Ectodermal cell (in vitro differentiated cells): Measurements from ENCODE around the gene HYAL2.

Experiments
- H3K27ac ChIP-seq: 2 replicates; pipeline ENCODE4 v1.7.0; 2013; ENCODE audit warnings: mild to moderate bottlenecking, low read depth, low read length; ENCODE audit not compliant: insufficient read depth, poor library complexity, severe bottlenecking
- H3K27me3 ChIP-seq: 2 replicates; pipeline ENCODE4 v1.7.0; 2013; ENCODE audit warnings: mild to moderate bottlenecking, low read length; ENCODE audit not compliant: insufficient read depth, control insufficient read depth, poor library complexity, severe bottlenecking
- H3K36me3 ChIP-seq: one replicate; pipeline ENCODE4 v1.7.0; 2013; ENCODE audit warnings: low read length; ENCODE audit not compliant: control insufficient read depth, insufficient read depth
- H3K4me1 ChIP-seq: one replicate; pipeline ENCODE4 v1.7.0; 2013; ENCODE audit warnings: low read length; ENCODE audit not compliant: control insufficient read depth, insufficient read depth
- H3K4me3 ChIP-seq: 2 replicates; pipeline ENCODE4 v1.7.0; 2013; ENCODE audit warnings: low read depth, low read length, control low read depth; ENCODE audit not compliant: insufficient read depth
- H3K9me3 ChIP-seq: 2 replicates; pipeline ENCODE4 v1.7.0; 2013; ENCODE audit warnings: mild to moderate bottlenecking, low read length, moderate library complexity; ENCODE audit not compliant: control insufficient read depth
- WGBS, 2 experiments: methylation state at CpG; one replicate each; pipeline ENCODE4 v1.1.7; 2013; ENCODE audit warnings: missing lambda C conversion rate in 2 of 2; 5-methylcytosine and 5-hydroxymethylcytosine counted together

The HYAL2 gene

DNA sequence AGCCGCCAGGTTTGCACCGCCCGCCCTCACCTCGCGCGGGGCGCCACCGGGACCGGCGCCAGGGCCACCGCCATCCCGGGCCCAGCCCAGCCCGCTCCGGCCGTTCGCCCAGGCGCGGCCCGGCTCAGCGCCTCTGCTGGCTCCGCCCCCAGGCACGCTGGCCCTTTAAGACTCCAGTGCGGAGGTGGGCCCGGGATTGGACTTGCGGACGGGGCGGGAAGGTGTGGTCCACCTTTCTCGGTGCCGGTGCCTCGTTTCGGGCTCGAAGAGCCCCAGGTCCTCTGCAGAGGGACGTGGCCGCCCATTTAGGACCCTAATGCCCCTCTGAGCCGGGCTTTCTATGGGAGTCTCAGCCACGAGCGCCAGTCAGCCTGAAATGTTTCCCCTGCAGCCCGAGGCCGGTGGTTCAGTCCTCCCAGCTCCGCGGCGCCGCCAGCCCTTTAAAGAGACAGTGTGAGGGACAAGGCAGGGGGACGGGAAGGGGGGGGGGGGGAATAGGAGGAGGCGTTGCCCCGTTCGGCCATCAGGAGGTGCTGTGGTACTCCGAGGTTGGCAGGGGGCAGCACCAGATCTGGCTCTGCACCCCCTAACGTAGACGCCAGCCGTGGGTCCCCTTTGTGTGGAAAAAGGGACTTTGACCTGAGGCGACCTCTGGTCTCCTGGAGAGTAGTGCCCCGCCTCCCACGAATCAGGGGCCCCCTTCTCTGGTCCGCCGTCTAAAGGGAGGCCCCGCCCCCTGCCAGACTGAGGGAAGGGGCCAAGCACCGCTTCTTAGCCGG is 1.0 kb downstream of the HYAL2 start:
- Histone ChIP-seq H3K4me3 (peak overlapping the region; percentile 89), H3K36me3 (peaks cover 24% of the 10 kb centered on the region), H3K27ac (peak overlapping the region; percentile 99), H3K27me3 (no peaks in the 10 kb centered on the region), H3K4me1 (peaks cover 29% of the 10 kb centered on the region), H3K9me3 (no peaks in the 10 kb centered on the region)
- 0% methylated on average over 59 of the region's 59 CpGs for WGBS, 2 experiments

DNA sequence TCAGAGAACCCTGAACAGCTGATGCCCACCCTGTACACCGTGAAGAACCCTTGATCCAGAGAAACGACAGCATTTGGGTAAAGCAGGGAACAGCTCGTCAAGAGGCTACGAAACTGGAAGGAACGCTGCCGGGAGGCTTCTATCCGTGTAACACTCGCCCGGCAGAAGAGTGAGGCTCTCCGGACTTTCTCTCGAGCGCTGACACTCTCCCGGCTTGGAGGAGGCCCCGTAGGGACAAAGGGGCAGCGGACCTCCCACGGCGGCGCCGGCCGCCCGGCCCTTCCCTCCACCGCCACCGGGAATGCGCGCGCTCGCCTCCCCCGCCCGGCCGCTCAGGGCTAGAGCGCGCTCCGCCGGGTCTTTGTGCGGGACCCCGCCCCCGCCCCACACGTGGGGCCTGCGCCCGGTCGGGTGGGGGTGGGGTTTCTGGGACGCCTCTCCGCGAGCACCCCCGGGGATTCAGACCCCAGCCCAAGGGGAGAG is 1.7 kb downstream of the HYAL2 start:
- peaks cover 22% of the 10 kb centered on the region for H3K36me3 ChIP-seq
- 0 to 1% methylated on average over 45 of the region's 45 CpGs for WGBS, 2 experiments
- no peaks in the 10 kb centered on the region for H3K9me3 ChIP-seq
- H3K4me3 ChIP-seq, result peak overlapping the region; percentile 89
- H3K27me3 ChIP-seq, result no peaks in the 10 kb centered on the region
- H3K4me1 ChIP-seq, result peaks cover 29% of the 10 kb centered on the region
- peak overlapping the region; percentile 99 for H3K27ac ChIP-seq

DNA sequence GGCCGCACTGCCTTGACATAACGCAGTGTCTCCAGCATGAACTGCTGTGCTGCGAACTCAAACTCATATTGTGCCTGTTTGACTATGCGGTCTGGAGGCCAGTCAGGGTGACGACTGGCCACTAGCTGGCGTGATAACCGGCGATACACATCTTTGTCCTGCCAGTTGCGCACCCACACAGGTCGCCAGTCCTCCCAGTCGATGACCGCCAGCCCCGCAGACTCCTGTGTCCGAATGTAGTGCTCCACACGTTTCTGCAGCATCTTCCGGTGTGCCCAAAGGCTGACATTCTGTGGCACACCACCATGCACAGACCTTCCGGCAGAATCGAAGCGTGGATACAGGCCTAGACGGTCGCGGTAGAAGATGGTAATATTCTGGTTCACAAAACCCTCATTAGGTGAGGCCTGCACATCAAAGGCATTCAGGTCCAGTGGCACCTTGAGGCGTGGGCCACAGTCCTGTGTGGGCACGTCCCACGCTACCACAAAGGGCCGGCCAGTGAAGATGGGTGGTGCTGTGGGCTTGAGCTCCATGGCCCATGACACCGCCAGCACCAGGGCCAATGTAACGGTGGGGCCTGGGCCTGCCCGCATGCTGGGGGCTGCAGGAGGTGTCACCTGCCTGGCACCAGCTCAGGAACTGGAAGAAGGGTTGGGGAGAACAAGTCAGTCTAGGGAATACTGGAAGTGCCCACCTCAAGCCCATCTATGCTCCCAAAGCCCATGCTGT is 2.5 kb downstream of the HYAL2 start:
- H3K4me3 ChIP-seq, result peak overlapping the region; percentile 89
- 93% methylated on average over 29 of the region's 29 CpGs for WGBS, 2 experiments
- H3K27ac ChIP-seq, result no peak overlapping the region
- H3K4me1 ChIP-seq, result peaks cover 29% of the 10 kb centered on the region
- peaks cover 20% of the 10 kb centered on the region for H3K36me3 ChIP-seq
- no peaks in the 10 kb centered on the region for H3K27me3 ChIP-seq
- no peaks in the 10 kb centered on the region for H3K9me3 ChIP-seq

DNA sequence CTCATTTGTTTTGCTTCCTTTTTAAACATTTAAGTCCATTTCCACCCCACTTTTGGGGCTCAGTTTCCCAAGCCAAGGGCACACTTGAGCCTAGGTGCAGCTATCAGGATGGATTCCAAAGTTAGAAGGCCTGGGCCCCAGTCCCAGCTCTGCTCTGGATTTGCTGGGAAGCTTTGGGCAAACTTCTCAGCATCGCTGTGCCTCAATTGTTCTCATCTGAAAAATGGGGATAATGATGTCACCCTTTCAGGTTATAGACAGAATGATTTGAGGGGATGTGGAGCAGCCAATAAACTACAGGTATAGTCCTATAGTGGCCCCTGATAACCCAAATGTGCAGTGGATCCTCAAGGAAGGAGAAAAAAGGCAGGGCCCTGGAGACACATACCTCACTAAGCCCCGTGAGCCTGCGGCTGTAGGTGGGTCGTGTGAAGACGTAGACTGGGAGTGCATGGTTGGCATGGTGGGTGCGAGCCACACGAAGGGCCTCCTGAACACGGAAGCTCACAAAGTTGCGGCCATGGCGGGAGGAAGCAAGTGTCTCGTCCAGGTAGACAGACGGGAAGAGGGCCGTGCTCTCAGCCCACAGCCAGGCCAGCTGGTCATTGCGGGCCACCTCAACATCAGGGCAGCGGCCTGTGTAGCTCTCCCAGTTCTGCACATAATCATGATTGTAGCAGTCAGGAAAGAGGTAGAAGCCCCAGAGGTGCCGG is 3.2 kb downstream of the HYAL2 start:
- Histone ChIP-seq H3K4me1 (peaks cover 29% of the 10 kb centered on the region), H3K27me3 (no peaks in the 10 kb centered on the region), H3K9me3 (no peaks in the 10 kb centered on the region), H3K36me3 (peaks cover 20% of the 10 kb centered on the region), H3K4me3 (no peak overlapping the region), H3K27ac (no peak overlapping the region)
- 96% methylated on average over 16 of the region's 16 CpGs for WGBS, 2 experiments

- no peaks in the 10 kb centered on the region for H3K27me3 ChIP-seq
- no peak overlapping the region for H3K27ac ChIP-seq
- peaks cover 29% of the 10 kb centered on the region for H3K4me1 ChIP-seq
- WGBS, 2 experiments, result 96% methylated on average over 10 of the region's 10 CpGs
- no peak overlapping the region for H3K4me3 ChIP-seq
- no peaks in the 10 kb centered on the region for H3K9me3 ChIP-seq
- peaks cover 20% of the 10 kb centered on the region for H3K36me3 ChIP-seq
These were observed 3.9 kb downstream of the HYAL2 start for GRCh38 chr3:50318615-50319014.

GRCh38 chr3:50318163-50318562 is 4.4 kb downstream of the HYAL2 start:
- 96% methylated on average over 11 of the region's 11 CpGs for WGBS, 2 experiments
- no peaks in the 10 kb centered on the region for H3K27me3 ChIP-seq
- H3K4me1 ChIP-seq, result peaks cover 29% of the 10 kb centered on the region
- H3K36me3 ChIP-seq, result peaks cover 20% of the 10 kb centered on the region
- no peak overlapping the region for H3K4me3 ChIP-seq
- no peaks in the 10 kb centered on the region for H3K9me3 ChIP-seq
- no peak overlapping the region for H3K27ac ChIP-seq

- H3K36me3 ChIP-seq, result peaks cover 20% of the 10 kb centered on the region
- no peaks in the 10 kb centered on the region for H3K9me3 ChIP-seq
- peaks cover 20% of the 10 kb centered on the region for H3K4me1 ChIP-seq
- H3K27ac ChIP-seq, result no peak overlapping the region
- WGBS, 2 experiments, result 90 to 93% methylated on average over 6 of the region's 6 CpGs
- H3K4me3 ChIP-seq, result no peak overlapping the region
- H3K27me3 ChIP-seq, result no peaks in the 10 kb centered on the region
These were observed 5.2 kb downstream of the HYAL2 start for GRCh38 chr3:50317300-50317699.

DNA sequence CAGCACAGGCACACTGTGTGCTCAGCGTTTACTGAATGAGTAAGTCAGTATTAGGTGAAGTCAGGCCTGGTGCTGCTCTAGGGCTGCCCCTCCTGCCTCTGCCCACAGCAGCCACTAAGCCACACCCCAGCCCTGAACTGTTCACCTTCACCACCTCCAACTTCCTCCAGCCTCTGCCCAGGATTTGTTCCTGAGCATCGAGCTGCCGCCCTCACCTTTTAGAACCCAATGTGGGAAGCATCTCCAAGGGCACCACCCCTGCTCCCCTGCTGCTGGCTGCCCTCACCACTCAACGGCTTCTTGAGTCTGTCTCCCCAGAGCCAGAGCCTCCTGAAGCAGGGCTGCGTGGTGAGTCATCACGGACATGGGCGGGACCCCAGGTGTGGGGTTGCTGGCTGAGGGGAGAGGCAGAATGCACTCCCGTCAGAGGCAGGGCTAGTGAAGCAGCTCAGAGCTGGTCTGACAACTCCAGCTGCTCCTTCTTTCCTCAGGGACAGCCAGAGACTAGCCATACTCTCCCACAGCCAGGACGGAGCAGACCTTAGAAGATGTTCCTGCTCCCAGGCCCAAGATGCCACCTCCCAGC is 5.8 kb downstream of the HYAL2 start:
- no peak overlapping the region for H3K4me3 ChIP-seq
- WGBS, 2 experiments, result 86 to 87% methylated on average over 9 of the region's 9 CpGs
- H3K27ac ChIP-seq, result no peak overlapping the region
- peaks cover 20% of the 10 kb centered on the region for H3K36me3 ChIP-seq
- peaks cover 16% of the 10 kb centered on the region for H3K4me1 ChIP-seq
- H3K9me3 ChIP-seq, result no peaks in the 10 kb centered on the region
- no peaks in the 10 kb centered on the region for H3K27me3 ChIP-seq

GRCh38 chr3:50314816-50315215 is 7.7 kb downstream of the HYAL2 start:
- WGBS, 2 experiments, result 92 to 95% methylated on average over 4 of the region's 4 CpGs
- peaks cover 20% of the 10 kb centered on the region for H3K36me3 ChIP-seq
- H3K9me3 ChIP-seq, result no peaks in the 10 kb centered on the region
- H3K27me3 ChIP-seq, result no peaks in the 10 kb centered on the region
- no peak overlapping the region for H3K4me3 ChIP-seq
- no peak overlapping the region for H3K27ac ChIP-seq
- peaks cover 8% of the 10 kb centered on the region for H3K4me1 ChIP-seq
